OCI-LY1 (cell line): ENCODE results near the gene SLC49A3.

ENCODE experiments used
- H2AFZ ChIP-seq: fragments of 200-600 bp; sonication (generic), shearing (Covaris generic); 2 replicates; pipeline ENCODE4 v1.6.0; 2014; ENCODE audit warnings: antibody characterized with exemption, mild to moderate bottlenecking, low read length
- H3F3A ChIP-seq: fragments of 200-600 bp; sonication (generic), shearing (Covaris generic); 2 replicates; pipeline ENCODE4 v1.6.0; 2014; ENCODE audit warnings: mild to moderate bottlenecking, antibody characterized with exemption, low read length, moderate library complexity; ENCODE audit not compliant: insufficient read depth
- H3K27ac ChIP-seq: fragments of 200-600 bp; sonication (generic); 2 replicates; pipeline ENCODE4 v1.5.1; 2014; ENCODE audit warnings: low read length, mixed run types, mild to moderate bottlenecking, low read depth; ENCODE audit not compliant: poor library complexity, severe bottlenecking
- H3K27me3 ChIP-seq: fragments of 200-600 bp; sonication (generic); 2 replicates; pipeline ENCODE4 v1.6.0; 2014; ENCODE audit warnings: antibody characterized with exemption, mild to moderate bottlenecking, low read length, moderate library complexity; ENCODE audit not compliant: insufficient read depth
- H3K36me3 ChIP-seq: fragments of 200-600 bp; sonication (generic); 2 replicates; pipeline ENCODE4 v1.6.1; 2014; ENCODE audit warnings: mild to moderate bottlenecking, antibody characterized with exemption, low read length, moderate library complexity, mixed read lengths; ENCODE audit not compliant: insufficient read depth
- H3K4me1 ChIP-seq: fragments of 200-600 bp; sonication (generic); 2 replicates; pipeline ENCODE4 v1.5.1; 2014; ENCODE audit warnings: mild to moderate bottlenecking, low read length, moderate library complexity; ENCODE audit not compliant: insufficient read depth, severe bottlenecking
- H3K4me2 ChIP-seq: fragments of 200-600 bp; sonication (generic), shearing (Covaris generic); 2 replicates; pipeline ENCODE4 v1.6.1; 2014; ENCODE audit warnings: low read length
- H3K4me3 ChIP-seq: fragments of 200-600 bp; sonication (generic); 2 replicates; pipeline ENCODE4 v1.5.1; 2014; ENCODE audit warnings: low read length, low read depth, mild to moderate bottlenecking, mixed read lengths; ENCODE audit not compliant: poor library complexity, severe bottlenecking
- H3K79me2 ChIP-seq: fragments of 200-600 bp; shearing (Covaris generic); 2 replicates; pipeline ENCODE4 v1.6.1; 2016; ENCODE audit warnings: mixed run types, low read length, mixed read lengths; ENCODE audit not compliant: insufficient read depth
- H3K9ac ChIP-seq: fragments of 200-600 bp; sonication (generic), shearing (Covaris generic); 2 replicates; pipeline ENCODE4 v1.6.1; 2014; ENCODE audit warnings: mild to moderate bottlenecking, low read length, mixed read lengths
- H3K9me2 ChIP-seq: fragments of 200-600 bp; sonication (generic), shearing (Covaris generic); 2 replicates; pipeline ENCODE4 v1.6.1; 2014; ENCODE audit warnings: low read depth, mild to moderate bottlenecking, low read length, mixed read lengths
- H3K9me3 ChIP-seq: fragments of 200-600 bp; shearing (Covaris generic); 2 replicates; pipeline ENCODE4 v1.6.1; 2014; ENCODE audit warnings: low read length, mixed read lengths
- H4K20me1 ChIP-seq: fragments of 200-600 bp; sonication (generic), shearing (Covaris generic); 2 replicates; pipeline ENCODE4 v1.6.0; 2016; ENCODE audit warnings: mild to moderate bottlenecking, low read length; ENCODE audit not compliant: insufficient read depth
- CTCF ChIP-seq: fragments of 200-600 bp; sonication (generic), shearing (Covaris generic); IDR thresholded peaks from 2 replicates; pipeline ENCODE4 v1.5.1; 2017; ENCODE audit warnings: mild to moderate bottlenecking, antibody characterized with exemption, low read length, moderate library complexity, mixed read lengths
- EZH2 ChIP-seq: fragments of 200-600 bp; sonication (generic), shearing (Covaris generic); IDR thresholded peaks from 2 replicates; pipeline ENCODE4 v1.8.0; 2017; ENCODE audit warnings: borderline replicate concordance, mixed run types, mild to moderate bottlenecking, antibody characterized with exemption, low read length, moderate library complexity, mixed read lengths

The SLC49A3 gene

GRCh38 chr4:658681-659667, 30.0 kb downstream of the SLC49A3 start:
- Histone ChIP-seq H3K9me3 (no peaks in the 10 kb centered on the region), H3K27me3 (no peaks in the 10 kb centered on the region), H2AFZ (no peak overlapping the region), H3K4me3 (no peak overlapping the region), H4K20me1 (no peaks in the 10 kb centered on the region), H3K9ac (no peak overlapping the region), H3K4me1 (peaks cover 6% of the 10 kb centered on the region), H3K79me2 (no peaks in the 10 kb centered on the region), H3K9me2 (no peaks in the 10 kb centered on the region), H3K36me3 (no peaks in the 10 kb centered on the region), H3K4me2 (no peak overlapping the region), H3K27ac (no peak overlapping the region), H3F3A (no peaks in the 10 kb centered on the region)
- no peak for TF ChIP-seq EZH2
- no peak for TF ChIP-seq CTCF

GRCh38 chr4:657834-658667, 30.9 kb downstream of the SLC49A3 start:
- no peak overlapping the region for H3K4me2 ChIP-seq
- TF ChIP-seq CTCF (no peak), EZH2 (no peak)
- no peaks in the 10 kb centered on the region for H3K9me2 ChIP-seq

GRCh38 chr4:657338-657833, 31.6 kb downstream of the SLC49A3 start:
- Histone ChIP-seq H3K4me1 (no peaks in the 10 kb centered on the region), H3K27me3 (no peaks in the 10 kb centered on the region), H3K36me3 (no peaks in the 10 kb centered on the region), H2AFZ (no peak overlapping the region), H3K9ac (no peak overlapping the region), H4K20me1 (no peaks in the 10 kb centered on the region), H3K4me2 (no peak overlapping the region), H3K9me3 (no peaks in the 10 kb centered on the region), H3K4me3 (no peak overlapping the region), H3K27ac (no peak overlapping the region), H3K9me2 (no peaks in the 10 kb centered on the region), H3K79me2 (no peaks in the 10 kb centered on the region), H3F3A (no peaks in the 10 kb centered on the region)
- TF ChIP-seq CTCF, result no peak
- TF ChIP-seq EZH2, result no peak

More at GRCh38 chr4:657834-658667, 30.9 kb downstream of the SLC49A3 start:
- H4K20me1 ChIP-seq, result no peaks in the 10 kb centered on the region
- no peaks in the 10 kb centered on the region for H3K79me2 ChIP-seq
- no peak overlapping the region for H3K27ac ChIP-seq
- H3K4me1 ChIP-seq, result peaks cover 2% of the 10 kb centered on the region
- no peaks in the 10 kb centered on the region for H3K36me3 ChIP-seq
- H3K9ac ChIP-seq, result no peak overlapping the region
- H3K27me3 ChIP-seq, result no peaks in the 10 kb centered on the region
- no peak overlapping the region for H3K4me3 ChIP-seq
- H3F3A ChIP-seq, result no peaks in the 10 kb centered on the region
- no peaks in the 10 kb centered on the region for H3K9me3 ChIP-seq
- H2AFZ ChIP-seq, result no peak overlapping the region
